ENCODE results near the gene MCM5. TPM values are rescaled to one million over a fixed set of nuclear protein-coding genes. Genes with fewer than 3 reads are reported as not detected.

MCM5 gene
- total RNA-seq, 1 donor: 31.5 TPM

GRCh38 chr22:35411102-35411501 is 11.2 kb downstream of the MCM5 start:
- no peak overlapping the region for H3K4me3 ChIP-seq (ENCODE audit: low read depth, low read length)

GRCh38 chr22:35413624-35414023 is 13.7 kb downstream of the MCM5 start:
- TF ChIP-seq CTCF (IDR thresholded peaks at IDR 0.05; ENCODE audit: insufficient read depth, low read depth, low read length): no peak
- H3K4me3 ChIP-seq (ENCODE audit: low read depth, low read length): no peak overlapping the region
- no peak for DNase-seq (ENCODE audit: low read depth)

More at GRCh38 chr22:35411102-35411501, 11.2 kb downstream of the MCM5 start:
- no peak for DNase-seq (ENCODE audit: low read depth)
- TF ChIP-seq CTCF (IDR thresholded peaks at IDR 0.05; ENCODE audit: insufficient read depth, low read depth, low read length): no peak

GRCh38 chr22:35417606-35418005 is 17.7 kb downstream of the MCM5 start:
- no peak for TF ChIP-seq CTCF (IDR thresholded peaks at IDR 0.05; ENCODE audit: insufficient read depth, low read depth, low read length)
- DNase-seq (ENCODE audit: low read depth): no peak
- H3K4me3 ChIP-seq (ENCODE audit: low read depth, low read length): no peak overlapping the region

- no peak for TF ChIP-seq CTCF (IDR thresholded peaks at IDR 0.05; ENCODE audit: insufficient read depth, low read depth, low read length)
- no peak for DNase-seq (ENCODE audit: low read depth)
- no peak overlapping the region for H3K4me3 ChIP-seq (ENCODE audit: low read depth, low read length)
These were observed 18.1 kb downstream of the MCM5 start for GRCh38 chr22:35418088-35418487.

GRCh38 chr22:35418731-35419130 is 18.8 kb downstream of the MCM5 start:
- TF ChIP-seq CTCF (IDR thresholded peaks at IDR 0.05; ENCODE audit: insufficient read depth, low read depth, low read length): no peak
- no peak overlapping the region for H3K4me3 ChIP-seq (ENCODE audit: low read depth, low read length)
- no peak for DNase-seq (ENCODE audit: low read depth)

GRCh38 chr22:35419756-35420155 is 19.8 kb downstream of the MCM5 start:
- DNase-seq (ENCODE audit: low read depth): no peak
- no peak overlapping the region for H3K4me3 ChIP-seq (ENCODE audit: low read depth, low read length)
- TF ChIP-seq CTCF (IDR thresholded peaks at IDR 0.05; ENCODE audit: insufficient read depth, low read depth, low read length): no peak

- no peak for TF ChIP-seq CTCF (IDR thresholded peaks at IDR 0.05; ENCODE audit: insufficient read depth, low read depth, low read length)
- no peak for DNase-seq (ENCODE audit: low read depth)
- H3K4me3 ChIP-seq (ENCODE audit: low read depth, low read length): no peak overlapping the region
These were observed 21.2 kb downstream of the MCM5 start for GRCh38 chr22:35421121-35421520.

Data from fibroblast of villous mesenchyme (primary cell).